ENCODE data around the gene CORO7. TPM values are rescaled to one million over a fixed set of nuclear protein-coding genes. Genes with fewer than 3 reads are reported as not detected.
A peak's percentile ranks its signal among the peaks of the same experiment; 100 is the strongest.

The CORO7 gene
- total and polyA plus RNA-seq, 9 of the 15 experiments (the other 6 are each of a cell fraction or from before 2014, with no cell fraction given) = 0.45 to 77.2 (median 18.7) TPM

DNA sequence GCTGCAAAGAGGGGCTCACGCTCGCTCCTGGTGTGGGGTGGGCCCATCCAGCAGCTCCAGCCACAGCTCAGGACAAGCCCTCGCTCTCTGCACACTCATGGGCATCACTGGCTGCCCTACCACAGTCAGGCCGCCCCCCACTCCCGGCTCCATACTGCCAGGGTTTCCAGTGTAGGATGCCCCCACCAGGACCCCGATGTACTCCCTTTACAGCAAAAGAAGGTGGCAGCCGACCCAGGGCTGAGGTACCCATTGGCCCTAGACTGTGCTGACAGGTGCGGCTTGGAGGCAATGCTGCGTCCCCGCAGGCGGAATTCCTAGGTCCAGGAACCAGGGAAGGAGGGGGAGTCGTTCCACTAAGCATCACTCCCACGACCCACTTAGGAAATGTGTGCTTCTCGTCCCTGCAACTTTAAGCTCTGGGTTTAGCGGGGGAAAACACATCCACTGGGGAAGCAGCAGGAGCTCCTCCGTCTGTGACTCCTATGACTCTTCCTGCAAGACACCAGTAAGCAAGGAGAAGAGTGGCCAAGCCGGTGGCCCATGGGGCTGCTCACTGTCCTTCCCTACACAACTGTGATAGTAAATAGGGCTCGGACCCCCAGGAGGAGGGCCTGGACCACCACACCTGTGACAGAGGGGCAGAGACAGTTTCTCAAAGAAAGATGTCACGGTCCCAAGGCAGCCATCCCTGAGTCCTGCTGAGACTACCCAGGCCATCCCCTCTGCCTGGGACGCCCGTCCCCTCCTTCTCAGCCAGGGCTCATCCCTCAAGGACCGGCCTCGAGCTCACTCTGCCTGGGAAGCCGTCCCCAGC, 13.1 kb downstream of the CORO7 start (continued):
- TF ChIP-seq, protein P1, sequence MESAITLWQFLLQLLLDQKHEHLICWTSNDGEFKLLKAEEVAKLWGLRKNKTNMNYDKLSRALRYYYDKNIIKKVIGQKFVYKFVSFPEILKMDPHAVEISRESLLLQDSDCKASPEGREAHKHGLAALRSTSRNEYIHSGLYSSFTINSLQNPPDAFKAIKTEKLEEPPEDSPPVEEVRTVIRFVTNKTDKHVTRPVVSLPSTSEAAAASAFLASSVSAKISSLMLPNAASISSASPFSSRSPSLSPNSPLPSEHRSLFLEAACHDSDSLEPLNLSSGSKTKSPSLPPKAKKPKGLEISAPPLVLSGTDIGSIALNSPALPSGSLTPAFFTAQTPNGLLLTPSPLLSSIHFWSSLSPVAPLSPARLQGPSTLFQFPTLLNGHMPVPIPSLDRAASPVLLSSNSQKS (CRISPR knock-in tag; IDR thresholded peaks at IDR 0.05) = no peak
- no peak for TF ChIP-seq MIER1 (IDR thresholded peaks at IDR 0.05; ENCODE audit: low read depth)

DNA sequence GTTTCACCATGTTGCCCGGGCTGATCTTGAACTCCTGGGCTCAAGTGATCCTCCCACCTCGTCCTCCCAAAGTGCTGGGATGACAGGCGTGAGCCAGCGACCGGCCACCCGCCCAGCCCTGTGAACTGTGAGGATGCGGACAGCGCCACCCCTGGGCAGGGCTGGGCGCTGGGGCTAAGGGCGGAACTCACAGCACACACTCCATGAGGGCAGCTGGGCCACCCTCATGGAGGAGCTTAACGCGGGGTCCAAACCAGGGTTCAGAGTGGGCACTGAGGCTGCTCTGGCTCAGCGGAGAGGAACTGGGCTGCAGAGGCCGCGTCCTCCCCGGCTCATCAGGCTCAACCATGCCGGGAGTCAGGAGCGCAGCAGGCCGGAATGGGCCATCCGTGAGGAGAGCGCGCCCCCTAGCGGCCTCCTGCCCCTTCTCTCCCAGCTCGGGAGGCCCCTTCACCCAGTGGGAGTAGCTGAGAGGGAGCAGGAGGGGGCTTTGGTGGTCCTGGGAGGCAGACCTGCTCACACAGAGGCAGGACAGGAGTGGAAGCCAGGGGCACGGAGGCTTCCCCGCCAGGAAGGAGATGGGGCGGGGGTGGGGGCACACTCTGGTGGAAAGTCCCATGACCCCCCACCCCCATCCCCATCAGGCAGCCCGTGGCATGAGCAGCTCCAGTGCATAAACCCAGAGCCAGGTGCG, 13.8 kb downstream of the CORO7 start:
- H3K4me3 ChIP-seq = peak overlapping the region; percentile 25; the same call in 1 of the 2 replicates
- ATAC-seq = peak; percentile 94
- in situ Hi-C loops (cut with MboI) (loop anchor here (5.0 kb wide), 1 partner anchor 40 kb away; no protein-coding TSS in a partner anchor), intact Hi-C loops (cut with micrococcal nuclease) (loop anchor here (1.0 to 10.0 kb wide), 4 partner anchors 43 to 418 kb away; no protein-coding TSS in a partner anchor)
- H3K79me2 ChIP-seq (ENCODE audit: control insufficient read depth, insufficient read depth, low read length) = no peaks in the 10 kb centered on the region; the same call in 2 of the 3 replicates
- BruUV-seq (replicated peaks) = no TSS peak
- peak; percentile 78 for FAIRE-seq
- ChIA-PET CTCF (ENCODE audit: low intra/inter-chr PET ratio) (interaction anchor here (0.5 to 6.4 kb wide), 11 partner anchors 43 to 1037 kb away, joined by 3 to 70 read pairs (median 3); no protein-coding TSS in a partner anchor), POLR2A (interaction anchor here (0.6 to 4.7 kb wide), 10 partner anchors 9 to 300 kb away, joined by 3 to 35 read pairs (median 5); partner anchors contain the start of gene CORO7)
- no peak overlapping the region; the same call in 2 of the 3 replicates for H3K27ac ChIP-seq (ENCODE audit: extremely low read depth, low read depth, low read length)
- H3K4me1 ChIP-seq (replicated peaks in 1 of 2; ENCODE audit: control insufficient read depth in 2 of 2, insufficient read depth in 2 of 2, low read length in 2 of 2) = peaks cover 0 to 29% of the 10 kb centered on the region in 2 experiments; a peak in 2 of 5 replicates
- H3K9me1 ChIP-seq (ENCODE audit: control insufficient read depth, insufficient read depth, low read length) = no peaks in the 10 kb centered on the region
- DNase-seq (ENCODE audit: extremely low read depth in 1 of 4, low spot score in 3 of 4) = peak; percentile 84 to 90 (median 86)
- peaks cover 14% of the 10 kb centered on the region; the same call in 1 of the 2 replicates for H4K20me1 ChIP-seq (replicated peaks; ENCODE audit: control insufficient read depth, insufficient read depth, low read length)
- H2AFZ ChIP-seq (ENCODE audit: low read depth, low read length) = peak overlapping the region; percentile 90
- H3K4me2 ChIP-seq (ENCODE audit: insufficient read depth, low read length) = peak overlapping the region; percentile 75
- peak overlapping the region in 1 of 2 experiments; percentile 85; a peak in 2 of 4 replicates for H3K9ac ChIP-seq (ENCODE audit: insufficient read depth in 1 of 2, low read depth in 2 of 2, low read length in 2 of 2)
- no peaks in the 10 kb centered on the region for H3K27me3 ChIP-seq (ENCODE audit: control insufficient read depth in 2 of 2, insufficient read depth in 2 of 2, low read length in 2 of 2)
- H3K36me3 ChIP-seq (ENCODE audit: control insufficient read depth, insufficient read depth, low read length) = peaks cover 72% of the 10 kb centered on the region; the same call in 2 of the 3 replicates
- 23% methylated on average over 26 of the region's 29 CpGs for WGBS (ENCODE audit: insufficient coverage, low coverage, missing lambda C conversion rate)
- no peaks in the 10 kb centered on the region for H3K9me3 ChIP-seq (replicated peaks; ENCODE audit: control insufficient read depth, insufficient read depth, low read depth, low read length)
- TF ChIP-seq, protein P2, sequence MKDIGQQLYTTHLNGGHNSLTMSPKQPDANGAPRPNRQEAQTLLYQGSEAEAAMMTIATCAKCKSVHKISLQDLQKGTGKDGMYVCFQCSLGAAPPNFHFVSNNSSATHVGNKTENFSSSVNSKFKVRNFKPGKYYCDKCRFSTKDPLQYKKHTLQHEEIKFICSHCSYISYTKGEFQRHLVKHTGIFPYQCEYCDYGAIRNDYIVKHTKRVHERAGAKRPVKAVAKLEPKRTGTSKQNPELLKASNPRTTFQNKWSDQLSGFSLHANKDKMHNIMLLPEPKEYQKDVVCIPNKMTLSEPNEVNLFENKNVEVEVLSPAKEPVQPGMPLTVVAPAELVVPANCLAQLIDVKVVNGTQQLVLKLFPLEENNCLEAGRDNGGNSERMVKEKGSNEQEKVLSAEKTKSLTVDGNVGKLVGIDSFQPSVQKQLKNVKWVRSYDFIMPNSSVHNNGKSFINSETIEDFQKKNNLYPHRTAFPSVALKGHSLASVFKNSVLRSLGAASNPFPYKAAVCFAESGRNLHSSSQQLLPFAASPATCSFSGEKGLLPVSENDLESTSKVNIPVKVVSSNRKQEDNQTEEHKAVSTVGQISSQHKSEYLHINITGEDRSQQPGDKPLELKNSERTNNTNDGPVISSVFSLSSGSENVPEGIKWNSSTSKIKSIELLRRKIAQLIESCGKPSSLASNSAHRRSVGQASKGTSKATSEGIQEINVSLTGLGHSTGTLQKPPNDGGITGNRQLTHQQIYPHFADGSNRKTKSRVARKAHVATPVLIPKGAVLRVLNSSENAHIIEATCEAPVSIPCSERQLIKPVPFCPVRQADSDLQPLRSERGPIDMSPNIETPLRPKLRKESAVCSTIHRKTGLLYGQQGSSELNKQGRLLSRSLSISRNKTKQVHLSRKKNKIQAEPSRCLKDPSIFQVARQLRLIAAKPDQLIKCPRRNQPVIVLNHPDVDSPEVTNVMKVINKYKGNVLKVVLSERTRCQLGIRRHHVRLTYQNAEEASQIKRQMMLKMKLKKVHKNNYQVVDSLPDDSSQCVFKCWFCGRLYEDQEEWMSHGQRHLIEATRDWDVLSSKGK (CRISPR knock-in tag; IDR thresholded peaks at IDR 0.05) = no peak
- TF ChIP-seq SUPT5H (IDR thresholded peaks at IDR 0.05) (no peak), BRD4 (IDR thresholded peaks at IDR 0.05) (no peak), PHF20 (IDR thresholded peaks at IDR 0.05; ENCODE audit: partially characterized antibody) (no peak), ESRRB (CRISPR knock-in tag; IDR thresholded peaks at IDR 0.05; ENCODE audit: borderline replicate concordance) (no peak), HNRNPK (IDR thresholded peaks at IDR 0.05; ENCODE audit: low read depth, low read length, poor library complexity, severe bottlenecking) (no peak), HNRNPLL (IDR thresholded peaks at IDR 0.05; ENCODE audit: low read depth, low read length, poor library complexity, severe bottlenecking) (no peak), GABPA (tag; conservative IDR thresholded peaks at IDR 0.05; ENCODE audit: low read depth) (no peak)
- TF ChIP-seq, protein P3, sequence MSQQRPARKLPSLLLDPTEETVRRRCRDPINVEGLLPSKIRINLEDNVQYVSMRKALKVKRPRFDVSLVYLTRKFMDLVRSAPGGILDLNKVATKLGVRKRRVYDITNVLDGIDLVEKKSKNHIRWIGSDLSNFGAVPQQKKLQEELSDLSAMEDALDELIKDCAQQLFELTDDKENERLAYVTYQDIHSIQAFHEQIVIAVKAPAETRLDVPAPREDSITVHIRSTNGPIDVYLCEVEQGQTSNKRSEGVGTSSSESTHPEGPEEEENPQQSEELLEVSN (IDR thresholded peaks at IDR 0.05; ENCODE audit: borderline replicate concordance in 1 of 2, extremely low read depth in 1 of 2, insufficient read depth in 1 of 2, insufficient read length in 1 of 2, low read depth in 1 of 2, low read length in 1 of 2, poor library complexity in 1 of 2, severe bottlenecking in 1 of 2) = peak in 1 of 2 experiments; percentile 27

All from K562 (cell line).